ENCODE results near the gene SLC44A3. TPM values are rescaled to one million over a fixed set of nuclear protein-coding genes. Genes with fewer than 3 reads are reported as not detected.
A peak's percentile ranks its signal among the peaks of the same experiment; 100 is the strongest.

Gene SLC44A3
- total and polyA plus RNA-seq, 2 experiments from 2014 or later, result 2.9 to 4.5 TPM

GRCh38 chr1:94864821-94865220, 44.7 kb downstream of the SLC44A3 start:
- peaks cover 5% of the 10 kb centered on the region for H3K27me3 Mint-ChIP-seq (ENCODE audit: insufficient read depth, low read depth, poor library complexity)
- Histone ChIP-seq H3K79me2 (replicated peaks; ENCODE audit: insufficient read depth) (no peaks in the 10 kb centered on the region), H3K4me1 (ENCODE audit: insufficient read depth) (peaks cover 47% of the 10 kb centered on the region), H3K4me2 (peak overlapping the region; percentile 42), H3K27me3 (ENCODE audit: insufficient read depth) (no peaks in the 10 kb centered on the region), H3K9me2 (ENCODE audit: insufficient read depth) (peaks cover 6% of the 10 kb centered on the region; the same call in 1 of the 2 replicates), H3K36me3 (ENCODE audit: insufficient read depth) (no peaks in the 10 kb centered on the region), H3F3A (replicated peaks; ENCODE audit: low read depth) (no peaks in the 10 kb centered on the region), H3K4me3 (0 out of 2 replicates have a peak overlapping the region, but pooled peaks have one; percentile 3), H3K27ac (ENCODE audit: low read depth) (peak overlapping the region; percentile 50; the same call in 1 of the 2 replicates), H4K20me1 (replicated peaks; ENCODE audit: insufficient read depth) (no peaks in the 10 kb centered on the region), H2AFZ (no peak overlapping the region)
- H3K4me3 Mint-ChIP-seq, result peak overlapping the region; percentile 19; the same call in 1 of the 3 replicates
- ATAC-seq (peak; percentile 15), DNase-seq (ENCODE audit: low spot score) (peak; percentile 28)
- peak overlapping the region; percentile 2 for H3K27ac Mint-ChIP-seq
- peaks cover 66% of the 10 kb centered on the region for H3K4me1 Mint-ChIP-seq
- TF ChIP-seq REST (IDR thresholded peaks at IDR 0.05; ENCODE audit: unreplicated experiment) (no peak), CREB1 (CRISPR knock-in tag; IDR thresholded peaks at IDR 0.05; ENCODE audit: low read depth) (no peak), ZNF114 (CRISPR knock-in tag; IDR thresholded peaks at IDR 0.05) (no peak), POLR2AphosphoS5 (IDR thresholded peaks at IDR 0.05; ENCODE audit: low read depth) (no peak), ZNF462 (CRISPR knock-in tag; IDR thresholded peaks at IDR 0.05) (no peak), JUNB (IDR thresholded peaks at IDR 0.05; ENCODE audit: unreplicated experiment) (no peak), EZH2phosphoT487 (IDR thresholded peaks at IDR 0.05; ENCODE audit: unreplicated experiment) (no peak), ZNF331 (CRISPR knock-in tag; IDR thresholded peaks at IDR 0.05; ENCODE audit: low read depth) (no peak), NANOG (IDR thresholded peaks at IDR 0.05; ENCODE audit: borderline replicate concordance) (no peak), CTCF (conservative IDR thresholded peaks at IDR 0.05; ENCODE audit: low read depth in 2 of 2) (no peak), EZH2 (IDR thresholded peaks at IDR 0.05; ENCODE audit: low read depth, unreplicated experiment) (no peak), ETS1 (IDR thresholded peaks at IDR 0.05) (no peak), STAT1 (IDR thresholded peaks at IDR 0.05; ENCODE audit: unreplicated experiment) (no peak)
- no peaks in the 10 kb centered on the region for H3K9me3 Mint-ChIP-seq
- H3K36me3 Mint-ChIP-seq (ENCODE audit: low read depth), result no peaks in the 10 kb centered on the region

Data from GM23338 (cell line).